ENCODE data around the gene CERK.

- TF ChIP-seq CTCF (conservative IDR thresholded peaks at IDR 0.05 in 1 of 2, IDR thresholded peaks at IDR 0.05 in 1 of 2; ENCODE audit: extremely low read depth in 1 of 2, insufficient read depth in 1 of 2, low read depth in 1 of 2, low read length in 2 of 2) (peak; percentile 45 to 82), EZH2 (IDR thresholded peaks at IDR 0.05; ENCODE audit: borderline replicate concordance, low read length) (no peak)
Measured at GRCh38 chr22:46739094-46739870, 1.2 kb upstream of the CERK start.
